Left lung (tissue), 10 donors: Measurements from ENCODE around the gene MGAT4A. TPM values are rescaled to one million over a fixed set of nuclear protein-coding genes. Genes with fewer than 3 reads are reported as not detected.

Experiments
- ATAC-seq: fragments of 200-7000 bp; cut with Tn5 transposase; one replicate; pipeline ENCODE4 v1.9.1; 2020; ENCODE audit warnings: moderate library complexity
- DNase-seq, 4 donors: peaks; one replicate each; pipeline ENCODE4 v3.0.0-alpha.2; 2013 to 2020
- H3K27ac ChIP-seq, 2 donors: fragments of 200-600 bp; sonication (generic) in 1 of 2; one replicate each; pipeline versions ENCODE4 v1.5.0 to v1.8.0; 2020 to 2021
- H3K27me3 ChIP-seq, 2 donors: fragments of 200-600 bp; sonication (generic) in 1 of 2; one replicate each; pipeline versions ENCODE4 v1.5.0 to v1.8.0; 2020 to 2021
- H3K36me3 ChIP-seq, 2 donors: fragments of 200-600 bp; sonication (generic) in 1 of 2; one replicate each; pipeline versions ENCODE4 v1.5.0 to v1.8.0; 2020 to 2021
- H3K4me1 ChIP-seq, 2 donors: fragments of 200-600 bp; one replicate each; pipeline ENCODE4 v1.8.0; 2021
- H3K4me3 ChIP-seq, 2 donors: fragments of 200-600 bp; sonication (generic) in 1 of 2; one replicate each; pipeline versions ENCODE4 v1.5.0 to v1.8.0; 2020 to 2021; ENCODE audit warnings: mild to moderate bottlenecking in 1 of 2
- H3K9me3 ChIP-seq, 2 donors: fragments of 200-600 bp; sonication (generic) in 1 of 2; one replicate each; pipeline versions ENCODE4 v1.5.0 to v1.8.0; 2020 to 2021
- CTCF ChIP-seq, 2 donors: fragments of 200-600 bp; sonication (generic) in 1 of 2; IDR thresholded peaks; one replicate each; pipeline versions ENCODE4 v1.5.0 to v1.8.0; 2021; ENCODE audit warnings: antibody characterized with exemption in 2 of 2
- intact Hi-C, 2 donors: fragments of 100-400 bp; cut with DNase I; formaldehyde crosslinking; loops; one replicate each; pipeline versions ENCODE4 v1.11.2 to v1.14.2; 2022
- polyA plus RNA-seq, 6 donors: library from polyadenylated mRNA; unstranded; fragments of 120-200 nt; gene quantifications; one replicate each; pipeline ENCODE4 v1.2.1, GENCODE V29; 2013; ENCODE audit not compliant: insufficient read length in 6 of 6
- total RNA-seq, 2 donors: library from RNA; stranded (reverse); fragmentation: NEBNext Ultra II Directional; extraction: Animal tissue kit (Norgen Biotek cat#: 25700); gene quantifications; one replicate each; pipeline ENCODE4 v1.2.1, GENCODE V29; 2021
- donor health status: DM: no; HTN: yes; CAD: no.
- donor health status: DM: no; HTN: no; CAD: no.

The MGAT4A gene
- total and polyA plus RNA-seq, 8 donors, result 15.4 to 79.8 (median 19.0) TPM

GRCh38 chr2:98710734-98711133 lies 20.2 kb downstream of the MGAT4A start:
- no peak for ATAC-seq
- Histone ChIP-seq H3K9me3 (no peaks in the 10 kb centered on the region), H3K27me3 (no peaks in the 10 kb centered on the region), H3K4me1 (peaks cover 0 to 34% of the 10 kb centered on the region in 2 donors), H3K4me3 (no peak overlapping the region), H3K27ac (peak overlapping the region in 1 of 2 donors; percentile 20), H3K36me3 (no peaks in the 10 kb centered on the region)
- intact Hi-C loops, result no loop called here
- TF ChIP-seq CTCF (IDR thresholded peaks at IDR 0.05), result no peak
- no peak for DNase-seq

GRCh38 chr2:98709535-98709934 lies 21.4 kb downstream of the MGAT4A start:
- no peaks in the 10 kb centered on the region for H3K36me3 ChIP-seq
- no peaks in the 10 kb centered on the region for H3K9me3 ChIP-seq
- no peak for DNase-seq
- no peaks in the 10 kb centered on the region for H3K27me3 ChIP-seq
- H3K4me3 ChIP-seq, result no peak overlapping the region
- H3K27ac ChIP-seq, result no peak overlapping the region
- ATAC-seq, result no peak
- intact Hi-C loops, result no loop called here
- peaks cover 0 to 42% of the 10 kb centered on the region in 2 donors for H3K4me1 ChIP-seq
- TF ChIP-seq CTCF (IDR thresholded peaks at IDR 0.05), result no peak

- no peaks in the 10 kb centered on the region for H3K9me3 ChIP-seq
- DNase-seq (no peak), ATAC-seq (no peak)
- TF ChIP-seq CTCF (IDR thresholded peaks at IDR 0.05), result no peak
- H3K4me1 ChIP-seq, result peaks cover 2 to 51% of the 10 kb centered on the region in 2 donors
- intact Hi-C loops, result no loop called here
- no peak overlapping the region for H3K27ac ChIP-seq
- no peaks in the 10 kb centered on the region for H3K27me3 ChIP-seq
- no peaks in the 10 kb centered on the region for H3K36me3 ChIP-seq
- H3K4me3 ChIP-seq, result no peak overlapping the region
These were observed 22.3 kb downstream of the MGAT4A start for GRCh38 chr2:98708396-98709186.

- ATAC-seq (no peak), DNase-seq (no peak)
- H3K27me3 ChIP-seq, result no peaks in the 10 kb centered on the region
- H3K27ac ChIP-seq, result no peak overlapping the region
- TF ChIP-seq CTCF (IDR thresholded peaks at IDR 0.05), result no peak
- H3K9me3 ChIP-seq, result no peaks in the 10 kb centered on the region
- peaks cover 19 to 65% of the 10 kb centered on the region in 2 donors for H3K4me1 ChIP-seq
- no peaks in the 10 kb centered on the region for H3K36me3 ChIP-seq
- H3K4me3 ChIP-seq, result no peak overlapping the region
- intact Hi-C loops, result no loop called here
These were observed 24.3 kb downstream of the MGAT4A start for GRCh38 chr2:98706591-98706990.

- Histone ChIP-seq H3K27me3 (no peaks in the 10 kb centered on the region), H3K4me1 (peaks cover 27 to 61% of the 10 kb centered on the region in 2 donors), H3K9me3 (no peaks in the 10 kb centered on the region), H3K27ac (no peak overlapping the region), H3K4me3 (no peak overlapping the region), H3K36me3 (no peaks in the 10 kb centered on the region)
- intact Hi-C loops, result no loop called here
- DNase-seq, result no peak
- ATAC-seq, result no peak
- no peak for TF ChIP-seq CTCF (IDR thresholded peaks at IDR 0.05)
These were observed 25.7 kb downstream of the MGAT4A start for GRCh38 chr2:98705333-98705617.
